GM23338 (cell line): ENCODE data around the gene PHACTR2. TPM values are rescaled to one million over a fixed set of nuclear protein-coding genes. Genes with fewer than 3 reads are reported as not detected.

Experiments used
- ATAC-seq: fragments of 200-7000 bp; cut with Tn5 transposase; 3 replicates; pipeline ENCODE4 v1.9.1; 2020
- DNase-seq: peaks from one replicate; pipeline ENCODE4 v3.0.0-alpha.2; 2015; ENCODE audit warnings: low spot score
- H2AFZ ChIP-seq: fragments of 200-600 bp; sonication (generic); 2 replicates; pipeline ENCODE4 v1.8.0; 2016; ENCODE audit warnings: antibody characterized with exemption, mild to moderate bottlenecking, moderate library complexity
- H3F3A ChIP-seq: fragments of 200-600 bp; sonication (generic); replicated peaks from 2 replicates; pipeline ENCODE4 v1.8.0; 2017; ENCODE audit warnings: antibody characterized with exemption, mixed run types, low read depth
- H3K27ac ChIP-seq: fragments of 200-600 bp; sonication (generic); 2 replicates; pipeline ENCODE4 v1.6.1; 2016; ENCODE audit warnings: low read depth
- H3K27me3 ChIP-seq: fragments of 200-600 bp; sonication (generic); 2 replicates; pipeline ENCODE4 v1.8.0; 2016; ENCODE audit warnings: mild to moderate bottlenecking, mixed run types, moderate library complexity; ENCODE audit not compliant: insufficient read depth
- H3K36me3 ChIP-seq: fragments of 200-600 bp; sonication (generic); 2 replicates; pipeline ENCODE4 v1.8.0; 2016; ENCODE audit warnings: mild to moderate bottlenecking; ENCODE audit not compliant: insufficient read depth
- H3K4me1 ChIP-seq: fragments of 200-600 bp; sonication (generic); 2 replicates; pipeline ENCODE4 v1.8.0; 2016; ENCODE audit warnings: mild to moderate bottlenecking, moderate library complexity; ENCODE audit not compliant: insufficient read depth
- H3K4me2 ChIP-seq: fragments of 200-600 bp; sonication (generic); 2 replicates; pipeline ENCODE4 v1.7.1; 2017; ENCODE audit warnings: mixed run types
- H3K4me3 ChIP-seq: fragments of 200-600 bp; sonication (generic); 2 replicates; pipeline ENCODE4 v1.6.1; 2016; ENCODE audit warnings: mixed run types
- H3K79me2 ChIP-seq: fragments of 200-600 bp; sonication (generic); replicated peaks from 2 replicates; pipeline ENCODE4 v1.8.0; 2017; ENCODE audit warnings: mild to moderate bottlenecking; ENCODE audit not compliant: insufficient read depth
- H3K9me2 ChIP-seq: fragments of 200-600 bp; sonication (generic); 2 replicates; pipeline ENCODE4 v1.8.0; 2017; ENCODE audit not compliant: insufficient read depth
- H4K20me1 ChIP-seq: fragments of 200-600 bp; sonication (generic); replicated peaks from 2 replicates; pipeline ENCODE4 v1.8.0; 2017; ENCODE audit warnings: mild to moderate bottlenecking; ENCODE audit not compliant: insufficient read depth
- H3K27ac Mint-ChIP-seq: 2 replicates; pipeline ENCODE4 v1.8.0; 2020; ENCODE audit warnings: inconsistent platforms, mild to moderate bottlenecking, moderate library complexity, mixed read lengths
- H3K27me3 Mint-ChIP-seq: 3 replicates; pipeline ENCODE4 v1.8.0; 2022; ENCODE audit warnings: low read depth, mild to moderate bottlenecking, moderate library complexity, mixed read lengths, inconsistent platforms; ENCODE audit not compliant: insufficient read depth, poor library complexity
- H3K36me3 Mint-ChIP-seq: 3 replicates; pipeline ENCODE4 v1.8.0; 2021; ENCODE audit warnings: low read depth, mild to moderate bottlenecking, inconsistent platforms, moderate library complexity, mixed read lengths
- H3K4me1 Mint-ChIP-seq: 3 replicates; pipeline ENCODE4 v1.8.0; 2020; ENCODE audit warnings: mild to moderate bottlenecking, inconsistent platforms, mixed read lengths
- H3K4me3 Mint-ChIP-seq: 3 replicates; pipeline ENCODE4 v1.8.0; 2021; ENCODE audit warnings: moderate library complexity, mild to moderate bottlenecking, inconsistent platforms, mixed read lengths
- H3K9me3 Mint-ChIP-seq: 3 replicates; pipeline ENCODE4 v1.8.0; 2020; ENCODE audit warnings: moderate library complexity, mild to moderate bottlenecking, inconsistent platforms, mixed read lengths
- EZH2phosphoT487 ChIP-seq: fragments of 200-600 bp; sonication (generic); IDR thresholded peaks from one replicate; pipeline ENCODE4 v1.8.1; 2018; ENCODE audit warnings: antibody characterized with exemption; ENCODE audit not compliant: unreplicated experiment
- JUNB ChIP-seq: IDR thresholded peaks from one replicate; pipeline ENCODE4 v1.6.1; 2016; ENCODE audit warnings: antibody characterized with exemption; ENCODE audit not compliant: unreplicated experiment
- POLR2AphosphoS5 ChIP-seq: IDR thresholded peaks from 2 replicates; pipeline ENCODE4 v1.6.1; 2016; ENCODE audit warnings: antibody characterized with exemption, low read depth
- ZNF331 ChIP-seq: fragments of 250-450 bp; sonication (Bioruptor Pico); IDR thresholded peaks from 2 replicates; pipeline ENCODE4 v1.5.0; 2020; ENCODE audit warnings: low read depth, mild to moderate bottlenecking, moderate library complexity
- polyA plus RNA-seq: library from polyadenylated mRNA; unstranded; fragments of >200 nt; fragmentation: Nextera tagmentation; extraction: Ambion mirVana; gene quantifications from 2 replicates; pipeline ENCODE4 v1.2.1, GENCODE V29; 2016
- total RNA-seq: library from RNA; depleted of rRNA; stranded (reverse); fragments of >200 nt; shearing (Covaris generic); gene quantifications from 2 replicates; pipeline ENCODE4 v1.2.3, GENCODE V29; 2014
- TF ChIP-seq, protein P1 (sequence below): fragments of 250-450 bp; sonication (Bioruptor Pico); IDR thresholded peaks from 2 replicates; pipeline ENCODE4 v1.5.0; 2020; ENCODE audit warnings: mild to moderate bottlenecking, moderate library complexity
- TF ChIP-seq, protein P2 (sequence below): IDR thresholded peaks from one replicate; pipeline ENCODE4 v1.6.1; 2018; ENCODE audit warnings: antibody characterized with exemption; ENCODE audit not compliant: unreplicated experiment

PHACTR2 gene
- total and polyA plus RNA-seq, 2 experiments from 2014 or later: 67.7 to 105 TPM

DNA sequence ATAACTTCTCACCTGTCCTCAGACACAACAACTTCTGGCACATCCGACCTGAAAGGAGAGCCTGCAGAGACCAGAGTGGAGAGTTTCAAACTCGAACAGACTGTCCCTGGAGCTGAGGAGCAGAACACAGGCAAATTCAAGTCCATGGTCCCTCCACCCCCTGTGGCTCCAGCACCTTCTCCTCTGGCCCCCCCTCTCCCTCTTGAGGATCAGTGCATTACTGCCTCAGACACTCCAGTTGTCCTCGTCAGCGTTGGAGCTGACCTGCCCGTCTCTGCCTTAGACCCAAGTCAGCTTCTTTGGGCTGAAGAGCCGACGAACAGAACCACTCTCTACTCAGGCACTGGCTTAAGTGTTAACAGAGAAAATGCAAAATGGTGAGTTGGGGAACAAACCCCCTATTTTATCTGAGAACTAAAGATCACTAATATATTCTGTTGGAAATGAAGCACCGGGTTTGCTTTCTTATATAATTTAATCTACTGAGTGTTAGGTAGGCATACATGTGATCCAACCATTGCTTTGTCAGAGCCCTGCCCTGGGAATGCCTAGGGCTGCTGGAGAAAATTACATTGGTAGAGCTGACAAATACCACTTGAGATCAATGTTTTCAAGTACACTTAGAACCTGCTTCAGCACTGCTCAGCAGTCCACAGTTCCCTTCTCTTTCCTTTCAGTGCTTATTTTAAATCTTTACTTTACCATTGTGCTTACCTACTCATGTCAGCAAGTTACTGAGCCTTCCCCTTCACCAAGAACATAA is 87.8 kb downstream of the PHACTR2 start (continued):
- TF ChIP-seq, protein P1, sequence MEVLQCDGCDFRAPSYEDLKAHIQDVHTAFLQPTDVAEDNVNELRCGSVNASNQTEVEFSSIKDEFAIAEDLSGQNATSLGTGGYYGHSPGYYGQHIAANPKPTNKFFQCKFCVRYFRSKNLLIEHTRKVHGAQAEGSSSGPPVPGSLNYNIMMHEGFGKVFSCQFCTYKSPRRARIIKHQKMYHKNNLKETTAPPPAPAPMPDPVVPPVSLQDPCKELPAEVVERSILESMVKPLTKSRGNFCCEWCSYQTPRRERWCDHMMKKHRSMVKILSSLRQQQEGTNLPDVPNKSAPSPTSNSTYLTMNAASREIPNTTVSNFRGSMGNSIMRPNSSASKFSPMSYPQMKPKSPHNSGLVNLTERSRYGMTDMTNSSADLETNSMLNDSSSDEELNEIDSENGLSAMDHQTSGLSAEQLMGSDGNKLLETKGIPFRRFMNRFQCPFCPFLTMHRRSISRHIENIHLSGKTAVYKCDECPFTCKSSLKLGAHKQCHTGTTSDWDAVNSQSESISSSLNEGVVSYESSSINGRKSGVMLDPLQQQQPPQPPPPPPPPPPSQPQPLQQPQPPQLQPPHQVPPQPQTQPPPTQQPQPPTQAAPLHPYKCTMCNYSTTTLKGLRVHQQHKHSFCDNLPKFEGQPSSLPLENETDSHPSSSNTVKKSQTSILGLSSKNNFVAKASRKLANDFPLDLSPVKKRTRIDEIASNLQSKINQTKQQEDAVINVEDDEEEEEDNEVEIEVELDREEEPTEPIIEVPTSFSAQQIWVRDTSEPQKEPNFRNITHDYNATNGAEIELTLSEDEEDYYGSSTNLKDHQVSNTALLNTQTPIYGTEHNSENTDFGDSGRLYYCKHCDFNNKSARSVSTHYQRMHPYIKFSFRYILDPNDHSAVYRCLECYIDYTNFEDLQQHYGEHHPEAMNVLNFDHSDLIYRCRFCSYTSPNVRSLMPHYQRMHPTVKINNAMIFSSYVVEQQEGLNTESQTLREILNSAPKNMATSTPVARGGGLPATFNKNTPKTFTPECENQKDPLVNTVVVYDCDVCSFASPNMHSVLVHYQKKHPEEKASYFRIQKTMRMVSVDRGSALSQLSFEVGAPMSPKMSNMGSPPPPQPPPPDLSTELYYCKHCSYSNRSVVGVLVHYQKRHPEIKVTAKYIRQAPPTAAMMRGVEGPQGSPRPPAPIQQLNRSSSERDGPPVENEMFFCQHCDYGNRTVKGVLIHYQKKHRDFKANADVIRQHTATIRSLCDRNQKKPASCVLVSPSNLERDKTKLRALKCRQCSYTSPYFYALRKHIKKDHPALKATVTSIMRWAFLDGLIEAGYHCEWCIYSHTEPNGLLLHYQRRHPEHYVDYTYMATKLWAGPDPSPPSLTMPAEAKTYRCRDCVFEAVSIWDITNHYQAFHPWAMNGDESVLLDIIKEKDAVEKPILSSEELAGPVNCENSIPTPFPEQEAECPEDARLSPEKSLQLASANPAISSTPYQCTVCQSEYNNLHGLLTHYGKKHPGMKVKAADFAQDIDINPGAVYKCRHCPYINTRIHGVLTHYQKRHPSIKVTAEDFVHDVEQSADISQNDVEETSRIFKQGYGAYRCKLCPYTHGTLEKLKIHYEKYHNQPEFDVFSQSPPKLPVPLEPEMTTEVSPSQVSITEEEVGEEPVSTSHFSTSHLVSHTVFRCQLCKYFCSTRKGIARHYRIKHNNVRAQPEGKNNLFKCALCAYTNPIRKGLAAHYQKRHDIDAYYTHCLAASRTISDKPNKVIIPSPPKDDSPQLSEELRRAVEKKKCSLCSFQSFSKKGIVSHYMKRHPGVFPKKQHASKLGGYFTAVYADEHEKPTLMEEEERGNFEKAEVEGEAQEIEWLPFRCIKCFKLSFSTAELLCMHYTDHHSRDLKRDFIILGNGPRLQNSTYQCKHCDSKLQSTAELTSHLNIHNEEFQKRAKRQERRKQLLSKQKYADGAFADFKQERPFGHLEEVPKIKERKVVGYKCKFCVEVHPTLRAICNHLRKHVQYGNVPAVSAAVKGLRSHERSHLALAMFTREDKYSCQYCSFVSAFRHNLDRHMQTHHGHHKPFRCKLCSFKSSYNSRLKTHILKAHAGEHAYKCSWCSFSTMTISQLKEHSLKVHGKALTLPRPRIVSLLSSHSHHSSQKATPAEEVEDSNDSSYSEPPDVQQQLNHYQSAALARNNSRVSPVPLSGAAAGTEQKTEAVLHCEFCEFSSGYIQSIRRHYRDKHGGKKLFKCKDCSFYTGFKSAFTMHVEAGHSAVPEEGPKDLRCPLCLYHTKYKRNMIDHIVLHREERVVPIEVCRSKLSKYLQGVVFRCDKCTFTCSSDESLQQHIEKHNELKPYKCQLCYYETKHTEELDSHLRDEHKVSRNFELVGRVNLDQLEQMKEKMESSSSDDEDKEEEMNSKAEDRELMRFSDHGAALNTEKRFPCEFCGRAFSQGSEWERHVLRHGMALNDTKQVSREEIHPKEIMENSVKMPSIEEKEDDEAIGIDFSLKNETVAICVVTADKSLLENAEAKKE: no peak
- no peak for TF ChIP-seq JUNB

DNA sequence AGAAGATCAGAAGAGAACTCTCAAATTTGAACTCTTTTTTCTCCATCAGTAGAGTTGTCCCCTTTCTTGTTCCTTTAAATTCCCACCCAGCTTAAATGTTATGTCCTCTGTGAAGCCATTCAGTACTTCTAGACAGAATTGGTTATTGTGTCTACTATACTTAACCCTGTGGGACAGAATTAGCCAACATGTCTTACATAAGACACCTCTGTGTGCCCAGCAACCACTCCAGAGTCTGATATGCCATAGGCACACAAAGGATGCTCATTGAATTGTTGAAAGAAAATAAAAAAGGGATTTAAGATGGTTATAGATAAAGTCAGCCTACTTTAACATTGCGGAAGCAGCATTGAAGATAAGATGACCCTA is 88.4 kb downstream of the PHACTR2 start:
- peaks cover 17% of the 10 kb centered on the region for H3K36me3 ChIP-seq
- peaks cover 39% of the 10 kb centered on the region for H3K36me3 Mint-ChIP-seq
- H3K4me3 ChIP-seq: no peak overlapping the region
- H3K4me1 ChIP-seq: no peaks in the 10 kb centered on the region
- H3K9me2 ChIP-seq: no peaks in the 10 kb centered on the region
- no peak overlapping the region for H2AFZ ChIP-seq
- no peaks in the 10 kb centered on the region for H3K27me3 ChIP-seq
- no peaks in the 10 kb centered on the region for H3K4me1 Mint-ChIP-seq
- H3K27ac ChIP-seq: no peak overlapping the region
- no peaks in the 10 kb centered on the region for H3K79me2 ChIP-seq
- no peaks in the 10 kb centered on the region for H3K9me3 Mint-ChIP-seq
- H3K4me3 Mint-ChIP-seq: no peak overlapping the region
- no peak overlapping the region for H3K4me2 ChIP-seq
- no peaks in the 10 kb centered on the region for H4K20me1 ChIP-seq
- ATAC-seq (no peak), DNase-seq (no peak)
- no peak overlapping the region for H3K27ac Mint-ChIP-seq
- peaks cover 5% of the 10 kb centered on the region for H3K27me3 Mint-ChIP-seq
- H3F3A ChIP-seq: no peaks in the 10 kb centered on the region
- no peak for TF ChIP-seq JUNB
- TF ChIP-seq POLR2AphosphoS5: no peak
- TF ChIP-seq EZH2phosphoT487: no peak
- TF ChIP-seq ZNF331 (CRISPR knock-in tag): no peak
- TF ChIP-seq, protein P2, sequence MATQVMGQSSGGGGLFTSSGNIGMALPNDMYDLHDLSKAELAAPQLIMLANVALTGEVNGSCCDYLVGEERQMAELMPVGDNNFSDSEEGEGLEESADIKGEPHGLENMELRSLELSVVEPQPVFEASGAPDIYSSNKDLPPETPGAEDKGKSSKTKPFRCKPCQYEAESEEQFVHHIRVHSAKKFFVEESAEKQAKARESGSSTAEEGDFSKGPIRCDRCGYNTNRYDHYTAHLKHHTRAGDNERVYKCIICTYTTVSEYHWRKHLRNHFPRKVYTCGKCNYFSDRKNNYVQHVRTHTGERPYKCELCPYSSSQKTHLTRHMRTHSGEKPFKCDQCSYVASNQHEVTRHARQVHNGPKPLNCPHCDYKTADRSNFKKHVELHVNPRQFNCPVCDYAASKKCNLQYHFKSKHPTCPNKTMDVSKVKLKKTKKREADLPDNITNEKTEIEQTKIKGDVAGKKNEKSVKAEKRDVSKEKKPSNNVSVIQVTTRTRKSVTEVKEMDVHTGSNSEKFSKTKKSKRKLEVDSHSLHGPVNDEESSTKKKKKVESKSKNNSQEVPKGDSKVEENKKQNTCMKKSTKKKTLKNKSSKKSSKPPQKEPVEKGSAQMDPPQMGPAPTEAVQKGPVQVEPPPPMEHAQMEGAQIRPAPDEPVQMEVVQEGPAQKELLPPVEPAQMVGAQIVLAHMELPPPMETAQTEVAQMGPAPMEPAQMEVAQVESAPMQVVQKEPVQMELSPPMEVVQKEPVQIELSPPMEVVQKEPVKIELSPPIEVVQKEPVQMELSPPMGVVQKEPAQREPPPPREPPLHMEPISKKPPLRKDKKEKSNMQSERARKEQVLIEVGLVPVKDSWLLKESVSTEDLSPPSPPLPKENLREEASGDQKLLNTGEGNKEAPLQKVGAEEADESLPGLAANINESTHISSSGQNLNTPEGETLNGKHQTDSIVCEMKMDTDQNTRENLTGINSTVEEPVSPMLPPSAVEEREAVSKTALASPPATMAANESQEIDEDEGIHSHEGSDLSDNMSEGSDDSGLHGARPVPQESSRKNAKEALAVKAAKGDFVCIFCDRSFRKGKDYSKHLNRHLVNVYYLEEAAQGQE: no peak
